Effector CD8-positive, alpha-beta T cell (primary cell): ENCODE results near the gene FAM204A.

Experiments used
- DNase-seq: peaks from one replicate; lab custom pipeline; 2025; lab: John Stamatoyannopoulos, UW
- total RNA-seq, 4 experiments: gene quantifications; one replicate each; lab custom pipeline; 2026; lab: John Stamatoyannopoulos, UW

The FAM204A gene
- total RNA-seq = 74.5 to 81.7 (median 77.3) reads per million in 4 experiments

GRCh38 chr10:118341791-118342637 lies at the start of gene FAM204A:
TSS of gene FAM204A (minus strand) at chr10:118342324. CDS start at chr10:118336415, 5,909 bp downstream.
- peak; percentile 94 for DNase-seq

DNA sequence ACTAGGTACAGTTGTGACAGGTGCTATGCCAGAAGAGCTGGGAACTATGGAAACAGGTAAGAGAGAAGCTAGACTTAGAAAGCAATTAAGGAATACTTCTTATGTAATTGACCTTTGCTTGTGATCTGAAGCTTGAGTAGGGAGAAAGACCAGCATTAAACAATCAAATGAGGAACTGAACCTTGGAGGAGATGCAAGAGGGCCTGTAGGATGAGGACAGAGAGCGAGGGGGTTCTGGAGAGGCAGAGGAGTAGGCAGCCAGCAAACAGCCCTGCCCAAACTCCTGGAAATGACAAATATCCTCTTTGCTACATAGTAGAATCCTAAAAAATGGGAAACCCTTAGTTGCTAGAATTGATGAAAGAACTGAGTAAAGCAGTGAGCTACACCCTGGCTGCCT lies 41.6 kb upstream of the FAM204A start:
- DNase-seq = no peak

- no peak for DNase-seq
Observed at GRCh38 chr10:118383063-118383689, 41.1 kb upstream of the FAM204A start.

- no peak for DNase-seq
Observed at GRCh38 chr10:118374404-118374803, 32.3 kb upstream of the FAM204A start.

- no peak for DNase-seq
Observed at GRCh38 chr10:118373786-118374185, 31.7 kb upstream of the FAM204A start.

GRCh38 chr10:118370499-118370898 lies 28.4 kb upstream of the FAM204A start:
- DNase-seq = no peak

GRCh38 chr10:118369641-118370205 lies 27.6 kb upstream of the FAM204A start:
- DNase-seq = no peak

DNA sequence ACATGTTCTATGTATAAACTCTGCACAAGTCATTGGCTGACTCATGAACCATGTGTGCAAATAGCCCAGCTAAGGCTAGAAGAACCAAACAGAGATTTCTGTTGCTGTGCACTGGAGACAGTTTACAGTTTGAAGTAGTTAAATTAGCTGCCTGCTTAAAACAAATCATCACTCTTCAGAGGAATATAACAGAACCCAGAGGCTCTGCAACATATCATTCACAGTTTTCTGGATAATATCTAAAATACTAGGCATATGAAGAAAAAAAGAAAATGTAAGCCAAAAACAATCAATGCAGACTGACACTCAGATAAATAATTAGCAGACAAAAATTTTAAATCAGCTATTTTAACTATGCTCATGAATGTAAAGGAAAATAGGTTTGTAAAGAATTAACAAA lies 23.6 kb upstream of the FAM204A start:
- no peak for DNase-seq

GRCh38 chr10:118362103-118362502 lies 20.0 kb upstream of the FAM204A start:
- no peak for DNase-seq

DNA sequence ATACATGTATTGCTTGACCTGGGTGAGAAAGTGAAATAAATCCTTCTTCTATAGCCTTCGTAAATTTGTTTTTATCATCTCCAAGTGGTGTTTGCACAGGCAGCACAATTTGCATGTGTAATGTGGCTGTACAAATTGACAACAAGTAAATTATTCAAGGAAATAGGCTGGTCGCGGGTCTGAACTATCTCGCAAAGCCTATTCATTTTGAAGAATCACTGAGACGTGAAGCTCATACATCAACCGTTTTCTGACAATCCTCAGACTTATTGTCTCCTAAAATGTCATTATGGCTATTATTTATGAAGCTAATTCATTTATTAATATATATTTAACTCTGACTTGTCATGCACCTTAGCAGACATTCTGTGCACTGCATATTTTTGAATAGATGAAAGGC lies 16.2 kb upstream of the FAM204A start:
- no peak for DNase-seq

- DNase-seq = no peak
Observed at GRCh38 chr10:118357841-118358240, 15.7 kb upstream of the FAM204A start.

DNA sequence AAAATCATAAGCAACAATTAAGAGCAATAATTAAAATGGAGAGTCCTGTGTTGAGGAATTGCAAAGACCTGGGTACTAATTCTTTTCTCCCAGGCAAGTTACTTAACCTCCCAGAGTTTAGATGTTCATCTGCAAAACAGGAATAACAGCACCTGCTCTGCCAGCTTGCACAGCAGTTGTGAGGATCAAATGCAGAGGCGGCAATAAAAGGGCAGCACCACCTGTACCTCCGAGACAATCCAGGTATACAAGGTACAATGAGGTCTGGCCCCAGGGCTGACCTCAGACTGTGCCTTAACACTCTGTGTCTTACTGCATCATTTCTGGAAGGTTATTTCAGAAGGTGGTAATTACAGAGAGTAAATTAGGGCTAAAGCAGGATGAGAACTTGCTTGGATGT lies 14.5 kb upstream of the FAM204A start:
- no peak for DNase-seq

- no peak for DNase-seq
Observed at GRCh38 chr10:118355234-118355633, 13.1 kb upstream of the FAM204A start.

DNA sequence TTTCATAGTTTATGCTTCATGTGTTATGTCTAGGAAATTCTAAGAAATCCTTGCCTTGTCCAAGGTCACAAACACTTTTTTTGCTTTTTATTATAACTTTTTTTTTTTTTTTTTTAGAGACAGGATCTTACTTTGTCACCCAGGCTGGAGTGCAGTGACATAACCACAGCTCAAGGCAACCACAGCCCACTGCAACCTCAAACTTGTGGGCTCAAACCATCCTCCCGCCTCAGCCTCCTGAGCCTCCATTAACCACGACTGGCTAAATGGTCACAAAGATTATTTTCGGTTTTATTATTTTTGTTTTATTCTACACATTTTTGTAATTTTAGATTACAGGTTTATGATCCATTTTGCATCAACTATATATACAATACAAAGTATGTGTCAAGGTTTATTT lies 7.1 kb upstream of the FAM204A start:
- no peak for DNase-seq

GRCh38 chr10:118343549-118343948 lies 1.4 kb upstream of the FAM204A start:
- DNase-seq = no peak

GRCh38 chr10:118343115-118343514 lies 991 bp upstream of the FAM204A start:
- DNase-seq = no peak

DNA sequence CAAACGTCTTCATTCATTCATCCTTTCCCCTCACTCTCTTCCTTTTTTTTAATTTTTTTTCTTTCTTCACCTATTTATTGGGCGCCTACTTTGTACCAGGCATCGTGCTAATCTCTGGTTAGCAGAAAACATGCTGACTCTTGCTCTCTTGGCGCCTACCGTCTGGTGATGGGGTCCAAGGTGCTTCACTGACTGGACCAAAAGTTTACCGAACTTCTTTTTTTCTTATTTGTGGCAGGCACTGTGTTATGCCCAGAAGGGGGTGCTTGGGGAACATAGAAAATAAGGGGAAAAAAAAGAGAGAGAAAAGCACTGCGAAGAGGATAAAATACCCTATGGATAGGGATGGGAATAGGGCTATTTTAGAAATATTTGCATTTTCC lies 505 bp upstream of the FAM204A start:
- DNase-seq = no peak

DNA sequence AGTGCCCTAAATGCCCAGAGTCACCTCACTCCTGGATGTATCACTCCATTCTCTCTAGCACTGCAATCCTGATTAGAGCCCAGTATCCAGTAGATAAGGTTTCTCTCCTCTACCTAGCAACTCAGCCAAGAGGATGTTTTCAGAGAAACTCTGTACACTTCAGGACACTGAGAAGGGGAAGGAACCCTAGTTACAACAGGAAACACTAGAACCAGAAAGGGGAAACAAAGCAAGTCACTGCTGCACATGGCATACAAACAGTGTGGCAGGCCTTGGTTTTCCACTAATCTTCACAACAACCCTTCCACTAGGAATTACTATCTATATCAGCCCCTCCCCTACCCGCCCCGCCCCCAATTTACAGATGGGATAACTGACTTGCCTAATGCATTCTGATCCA lies 1.6 kb downstream of the FAM204A start:
- no peak for DNase-seq

- no peak for DNase-seq
Observed at GRCh38 chr10:118339111-118339510, 3.0 kb downstream of the FAM204A start.

DNA sequence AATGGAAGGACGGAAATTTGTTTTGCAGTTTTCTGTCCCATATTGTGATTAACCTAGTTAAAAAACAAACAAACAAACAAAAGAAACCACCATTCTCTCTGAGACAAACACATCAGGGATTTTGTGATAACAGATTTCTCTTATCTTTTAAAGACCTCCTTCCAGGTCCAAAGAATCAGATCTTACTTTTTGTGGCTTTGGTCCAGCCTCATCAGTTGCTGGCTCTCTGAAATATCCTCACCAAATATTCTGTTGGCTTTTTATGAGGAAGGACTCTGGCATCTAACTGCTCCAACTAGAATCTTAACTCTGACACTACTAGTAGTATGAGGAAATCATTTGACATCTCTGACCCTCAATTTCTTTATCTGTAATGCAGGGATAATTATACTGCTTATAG lies 4.8 kb downstream of the FAM204A start:
- DNase-seq = no peak

- DNase-seq = no peak
Observed at GRCh38 chr10:118333871-118334270, 8.3 kb downstream of the FAM204A start.

GRCh38 chr10:118332948-118333710 lies 9.0 kb downstream of the FAM204A start:
- no peak for DNase-seq
